Smooth muscle cell (in vitro differentiated cells): ENCODE results near the gene GOLGA6L2. TPM values are rescaled to one million over a fixed set of nuclear protein-coding genes. Genes with fewer than 3 reads are reported as not detected.

Experiments used
- DNase-seq: peaks from one replicate; lab custom pipeline; 2025; ENCODE audit not compliant: unreplicated experiment; lab: John Stamatoyannopoulos, UW
- H2AFZ ChIP-seq: fragments of 200-600 bp; sonication (generic); 2 replicates; pipeline ENCODE4 v1.6.0; 2016; ENCODE audit warnings: antibody characterized with exemption, low read depth, mild to moderate bottlenecking
- H3F3A ChIP-seq: fragments of 200-600 bp; sonication (generic); 2 replicates; pipeline ENCODE4 v1.6.0; 2017; ENCODE audit warnings: antibody characterized with exemption, low read depth
- H3K27ac ChIP-seq: fragments of 200-600 bp; sonication (generic); 2 replicates; pipeline ENCODE4 v1.5.1; 2016; ENCODE audit warnings: low read depth, mild to moderate bottlenecking
- H3K27me3 ChIP-seq: fragments of 200-600 bp; sonication (generic); 2 replicates; pipeline ENCODE4 v1.6.1; 2016; ENCODE audit warnings: low read depth, mild to moderate bottlenecking
- H3K36me3 ChIP-seq: fragments of 200-600 bp; sonication (generic); 2 replicates; pipeline ENCODE4 v1.5.1; 2016; ENCODE audit warnings: low read depth
- H3K4me1 ChIP-seq: fragments of 200-600 bp; sonication (generic); 2 replicates; pipeline ENCODE4 v1.5.1; 2016; ENCODE audit warnings: low read depth
- H3K4me2 ChIP-seq: fragments of 200-600 bp; sonication (generic); 2 replicates; pipeline ENCODE4 v1.6.0; 2016; ENCODE audit warnings: mild to moderate bottlenecking
- H3K4me3 ChIP-seq: fragments of 200-600 bp; sonication (generic); 2 replicates; pipeline ENCODE4 v1.5.1; 2016; ENCODE audit warnings: mild to moderate bottlenecking
- H3K79me2 ChIP-seq: fragments of 200-600 bp; sonication (generic); 2 replicates; pipeline ENCODE4 v1.6.0; 2016; ENCODE audit warnings: low read depth, mild to moderate bottlenecking
- H3K9ac ChIP-seq: fragments of 200-600 bp; sonication (generic); 2 replicates; pipeline ENCODE4 v1.6.0; 2016; ENCODE audit warnings: low read depth
- H3K9me3 ChIP-seq: fragments of 200-600 bp; sonication (generic); replicated peaks from 2 replicates; pipeline ENCODE4 v1.5.1; 2016; ENCODE audit warnings: low read depth
- H4K20me1 ChIP-seq: fragments of 200-600 bp; sonication (generic); 2 replicates; pipeline ENCODE4 v1.6.0; 2016; ENCODE audit warnings: low read depth
- CTCF ChIP-seq: fragments of 200-600 bp; sonication (generic); IDR thresholded peaks from 2 replicates; pipeline ENCODE4 v1.5.1; 2017; ENCODE audit warnings: borderline replicate concordance, mild to moderate bottlenecking, antibody characterized with exemption; ENCODE audit not compliant: insufficient read depth, poor library complexity, severe bottlenecking
- WGBS: methylation state at CpG from one replicate; pipeline ENCODE4 v1.1.7; 2016; ENCODE audit warnings: low lambda C conversion rate; 5-methylcytosine and 5-hydroxymethylcytosine counted together
- polyA plus RNA-seq: library from polyadenylated mRNA; unstranded; fragments of >200 nt; fragmentation: Nextera tagmentation; extraction: Ambion mirVana; gene quantifications from 2 replicates; pipeline ENCODE4 v1.2.1, GENCODE V29; 2016
- total RNA-seq: library from RNA; depleted of rRNA; stranded (reverse); fragments of >200 nt; gene quantifications from 2 replicates; pipeline ENCODE4 v1.2.3, GENCODE V29; 2014

Gene GOLGA6L2
- total and polyA plus RNA-seq, 2 experiments from 2014 or later, result not detected

GRCh38 chr15:23411841-23412240, 35.2 kb downstream of the GOLGA6L2 start:
- no peak overlapping the region for H2AFZ ChIP-seq
- H3F3A ChIP-seq, result no peaks in the 10 kb centered on the region
- no peaks in the 10 kb centered on the region for H4K20me1 ChIP-seq
- no peaks in the 10 kb centered on the region for H3K4me1 ChIP-seq
- WGBS, result 88% methylated on average over 10 of the region's 10 CpGs
- no peaks in the 10 kb centered on the region for H3K36me3 ChIP-seq
- no peak overlapping the region for H3K4me2 ChIP-seq
- no peak overlapping the region for H3K9ac ChIP-seq
- DNase-seq, result no peak
- H3K4me3 ChIP-seq, result no peak overlapping the region
- H3K9me3 ChIP-seq, result no peaks in the 10 kb centered on the region
- H3K27me3 ChIP-seq, result no peaks in the 10 kb centered on the region
- no peaks in the 10 kb centered on the region for H3K79me2 ChIP-seq
- TF ChIP-seq CTCF, result no peak
- no peak overlapping the region for H3K27ac ChIP-seq

DNA sequence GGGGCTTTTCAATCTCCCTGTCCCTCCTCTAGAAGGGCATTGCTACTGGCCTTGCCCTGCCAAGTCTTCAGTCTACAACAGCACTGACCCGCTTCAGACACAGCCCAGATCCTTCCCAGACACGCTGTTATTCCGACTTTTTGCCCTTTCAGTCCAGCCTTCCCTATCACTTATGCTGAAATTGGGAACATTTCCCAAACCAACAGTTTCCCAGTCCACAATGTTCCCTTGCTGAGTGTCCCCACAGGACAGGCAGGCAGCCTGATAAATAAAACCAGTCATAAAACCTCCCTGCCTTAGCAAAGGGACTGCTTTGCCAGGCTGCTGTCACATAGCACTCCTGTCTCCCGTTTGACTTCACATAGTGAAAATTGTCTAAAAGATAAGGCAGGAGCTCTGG, 43.5 kb downstream of the GOLGA6L2 start:
- no peaks in the 10 kb centered on the region for H3F3A ChIP-seq
- no peaks in the 10 kb centered on the region for H3K9me3 ChIP-seq
- no peaks in the 10 kb centered on the region for H3K4me1 ChIP-seq
- DNase-seq, result no peak
- no peak overlapping the region for H2AFZ ChIP-seq
- H3K4me3 ChIP-seq, result no peak overlapping the region
- TF ChIP-seq CTCF, result no peak
- H3K27me3 ChIP-seq, result no peaks in the 10 kb centered on the region
- no peaks in the 10 kb centered on the region for H3K36me3 ChIP-seq
- H3K4me2 ChIP-seq, result no peak overlapping the region
- no peak overlapping the region for H3K9ac ChIP-seq
- H4K20me1 ChIP-seq, result no peaks in the 10 kb centered on the region
- no peak overlapping the region for H3K27ac ChIP-seq
- no peaks in the 10 kb centered on the region for H3K79me2 ChIP-seq
- 35% methylated on average over 4 of the region's 4 CpGs for WGBS

- no peak for TF ChIP-seq CTCF
- Histone ChIP-seq H3K27ac (no peak overlapping the region), H3K36me3 (no peaks in the 10 kb centered on the region), H3K4me3 (no peak overlapping the region), H3K79me2 (no peaks in the 10 kb centered on the region), H4K20me1 (no peaks in the 10 kb centered on the region), H3K9me3 (no peaks in the 10 kb centered on the region), H2AFZ (no peak overlapping the region), H3K4me2 (no peak overlapping the region), H3F3A (no peaks in the 10 kb centered on the region), H3K4me1 (no peaks in the 10 kb centered on the region), H3K9ac (no peak overlapping the region), H3K27me3 (no peaks in the 10 kb centered on the region)
- DNase-seq, result no peak
- WGBS, result 76% methylated on average over 5 of the region's 5 CpGs
Observed at GRCh38 chr15:23402544-23402943, 44.5 kb downstream of the GOLGA6L2 start.

GRCh38 chr15:23402140-23402539, 44.9 kb downstream of the GOLGA6L2 start:
- no peaks in the 10 kb centered on the region for H3F3A ChIP-seq
- H3K27ac ChIP-seq, result no peak overlapping the region
- H3K4me1 ChIP-seq, result no peaks in the 10 kb centered on the region
- no peaks in the 10 kb centered on the region for H3K27me3 ChIP-seq
- H3K9me3 ChIP-seq, result no peaks in the 10 kb centered on the region
- no peaks in the 10 kb centered on the region for H3K36me3 ChIP-seq
- DNase-seq, result no peak
- H3K79me2 ChIP-seq, result no peaks in the 10 kb centered on the region
- TF ChIP-seq CTCF, result no peak
- H4K20me1 ChIP-seq, result no peaks in the 10 kb centered on the region
- 64% methylated on average over 2 of the region's 2 CpGs for WGBS
- H2AFZ ChIP-seq, result no peak overlapping the region
- H3K4me2 ChIP-seq, result no peak overlapping the region
- no peak overlapping the region for H3K4me3 ChIP-seq
- H3K9ac ChIP-seq, result no peak overlapping the region
